ENCODE data around the gene UQCC5.

Gene UQCC5

GRCh38 chr3:52546111-52546901 is 9.9 kb downstream of the UQCC5 start:
- TF ChIP-seq SIN3A (IDR thresholded peaks at IDR 0.05; ENCODE audit: borderline replicate concordance, insufficient read depth, low read length) (no peak), POLR2AphosphoS5 (IDR thresholded peaks at IDR 0.05; ENCODE audit: low read depth, low read length) (no peak), FOXP2 (optimal IDR thresholded peaks at IDR 0.05; ENCODE audit: borderline replicate concordance, extremely low read depth, extremely low read length, insufficient read depth) (no peak), TAF1 (IDR thresholded peaks at IDR 0.05; ENCODE audit: borderline replicate concordance, insufficient read depth, low read length) (no peak), REST (IDR thresholded peaks at IDR 0.05; ENCODE audit: insufficient read depth in 1 of 2, low read depth in 2 of 2, low read length in 2 of 2) (no peak)

- TF ChIP-seq TAF1 (IDR thresholded peaks at IDR 0.05; ENCODE audit: borderline replicate concordance, insufficient read depth, low read length) (no peak), POLR2AphosphoS5 (IDR thresholded peaks at IDR 0.05; ENCODE audit: low read depth, low read length) (no peak), SIN3A (IDR thresholded peaks at IDR 0.05; ENCODE audit: borderline replicate concordance, insufficient read depth, low read length) (no peak), REST (IDR thresholded peaks at IDR 0.05; ENCODE audit: insufficient read depth in 1 of 2, low read depth in 2 of 2, low read length in 2 of 2) (no peak), FOXP2 (optimal IDR thresholded peaks at IDR 0.05; ENCODE audit: borderline replicate concordance, extremely low read depth, extremely low read length, insufficient read depth) (no peak)
These were observed 10.7 kb downstream of the UQCC5 start for GRCh38 chr3:52547143-52547542.

- TF ChIP-seq FOXP2 (optimal IDR thresholded peaks at IDR 0.05; ENCODE audit: borderline replicate concordance, extremely low read depth, extremely low read length, insufficient read depth) (no peak), POLR2AphosphoS5 (IDR thresholded peaks at IDR 0.05; ENCODE audit: low read depth, low read length) (no peak), REST (IDR thresholded peaks at IDR 0.05; ENCODE audit: insufficient read depth in 1 of 2, low read depth in 2 of 2, low read length in 2 of 2) (no peak), TAF1 (IDR thresholded peaks at IDR 0.05; ENCODE audit: borderline replicate concordance, insufficient read depth, low read length) (no peak), SIN3A (IDR thresholded peaks at IDR 0.05; ENCODE audit: borderline replicate concordance, insufficient read depth, low read length) (no peak)
These were observed 14.7 kb downstream of the UQCC5 start for GRCh38 chr3:52551118-52551517.

- TF ChIP-seq SIN3A (IDR thresholded peaks at IDR 0.05; ENCODE audit: borderline replicate concordance, insufficient read depth, low read length) (no peak), POLR2AphosphoS5 (IDR thresholded peaks at IDR 0.05; ENCODE audit: low read depth, low read length) (no peak), TAF1 (IDR thresholded peaks at IDR 0.05; ENCODE audit: borderline replicate concordance, insufficient read depth, low read length) (no peak), REST (IDR thresholded peaks at IDR 0.05; ENCODE audit: insufficient read depth in 1 of 2, low read depth in 2 of 2, low read length in 2 of 2) (no peak), FOXP2 (optimal IDR thresholded peaks at IDR 0.05; ENCODE audit: borderline replicate concordance, extremely low read depth, extremely low read length, insufficient read depth) (no peak)
These were observed 15.7 kb downstream of the UQCC5 start for GRCh38 chr3:52552089-52552488.
